ENCODE results near the gene NKIRAS2.
A peak's percentile ranks its signal among the peaks of the same experiment; 100 is the strongest.

NKIRAS2 gene

GRCh38 chr17:42050393-42051012, 30.6 kb downstream of the NKIRAS2 start, which contains the start of gene C17orf113:
TSS of gene C17orf113 (minus strand) at chr17:42050601. CDS start at chr17:42043376, 7,225 bp downstream.
- no peak for DNase-seq (ENCODE audit: low read depth)
- peak within 1 kb of the TSS; percentile 53 for H3K4me3 ChIP-seq (ENCODE audit: low read depth, low read length)

GRCh38 chr17:42051013-42051400, 31.1 kb downstream of the NKIRAS2 start:
- H3K4me3 ChIP-seq (ENCODE audit: low read depth, low read length): no peak overlapping the region
- no peak for DNase-seq (ENCODE audit: low read depth)

DNA sequence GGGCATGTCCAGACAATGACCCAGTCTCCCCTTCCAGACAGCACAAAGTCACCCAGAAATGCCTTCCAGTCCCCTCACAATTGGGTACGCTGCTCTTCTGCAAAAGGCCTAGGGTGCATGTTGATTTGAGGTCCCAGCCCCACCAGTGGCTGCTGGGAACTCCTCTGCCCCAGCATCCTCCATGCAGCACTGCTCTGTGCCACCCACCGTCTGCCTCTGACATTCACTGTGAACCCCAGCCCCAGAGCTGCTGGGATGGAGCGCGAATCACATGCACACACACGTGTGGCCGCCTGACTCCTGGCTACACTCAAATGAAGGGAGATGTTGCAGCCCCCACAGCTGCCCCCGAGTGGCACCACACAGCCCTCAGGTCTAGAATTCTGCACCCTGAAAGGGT, 31.8 kb downstream of the NKIRAS2 start:
- H3K4me3 ChIP-seq (ENCODE audit: low read depth, low read length): no peak overlapping the region
- no peak for DNase-seq (ENCODE audit: low read depth)

DNA sequence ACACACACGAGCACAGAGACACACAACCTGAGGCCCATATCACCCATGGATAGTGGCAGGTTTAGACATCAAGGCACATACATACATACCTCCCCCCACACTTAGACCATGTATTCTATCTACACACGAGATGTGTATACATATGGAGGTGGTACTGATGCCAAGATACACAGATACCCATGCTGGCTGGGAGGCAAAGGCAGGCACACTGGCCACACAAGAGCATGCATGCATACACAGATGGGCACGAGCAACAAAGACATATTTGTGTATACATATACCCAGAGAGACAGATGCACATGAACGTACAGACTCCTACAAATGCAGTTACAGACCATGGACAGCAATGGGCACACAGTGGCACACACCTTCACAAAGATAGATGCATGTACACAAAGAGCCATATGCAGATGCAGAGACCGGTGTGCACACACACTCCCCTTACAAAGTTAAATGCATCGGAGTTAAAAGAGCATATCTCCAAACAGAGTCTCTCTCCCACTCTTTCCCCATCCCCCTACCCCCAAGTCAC, 32.5 kb downstream of the NKIRAS2 start:
- no peak for DNase-seq (ENCODE audit: low read depth)
- no peak overlapping the region for H3K4me3 ChIP-seq (ENCODE audit: low read depth, low read length)

DNA sequence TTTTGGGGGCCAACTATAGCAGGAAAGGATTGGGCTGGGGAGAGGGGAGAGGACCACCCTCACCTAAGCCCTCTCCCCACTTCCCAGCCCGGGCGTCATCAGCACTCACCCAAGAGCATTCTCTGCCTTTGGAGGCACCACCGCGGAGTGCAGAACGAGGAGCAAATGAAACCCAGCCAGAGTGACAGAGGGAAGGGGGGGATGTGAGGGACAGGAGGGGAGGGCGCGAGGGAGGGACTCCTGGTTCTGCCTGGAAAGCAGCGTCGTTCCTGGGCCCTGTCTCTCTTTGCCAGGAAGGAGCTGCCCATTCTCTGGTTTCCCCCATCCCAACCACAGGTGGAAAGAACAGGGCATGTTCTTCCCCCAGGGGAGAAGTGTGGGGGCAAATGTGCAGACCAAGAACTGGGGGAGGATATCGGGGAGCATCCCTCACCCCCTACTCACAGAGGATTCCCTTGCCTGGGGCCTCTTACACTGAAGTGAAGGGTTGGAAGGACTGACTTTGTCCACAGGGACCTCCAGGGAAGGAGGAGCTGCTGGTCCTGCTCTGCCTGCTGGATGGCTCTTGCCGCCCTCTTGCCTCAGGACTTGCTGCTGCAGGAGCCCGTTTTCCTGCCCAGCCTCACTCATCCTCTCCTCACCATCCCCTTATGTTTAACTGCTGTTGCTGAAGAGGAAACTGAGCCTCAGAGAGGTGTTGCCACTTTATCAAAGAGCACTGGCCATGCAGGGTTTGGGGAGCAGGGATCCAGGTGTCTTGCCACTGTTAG, 34.0 kb downstream of the NKIRAS2 start:
- no peak for DNase-seq (ENCODE audit: low read depth)
- H3K4me3 ChIP-seq (ENCODE audit: low read depth, low read length): no peak overlapping the region

DNA sequence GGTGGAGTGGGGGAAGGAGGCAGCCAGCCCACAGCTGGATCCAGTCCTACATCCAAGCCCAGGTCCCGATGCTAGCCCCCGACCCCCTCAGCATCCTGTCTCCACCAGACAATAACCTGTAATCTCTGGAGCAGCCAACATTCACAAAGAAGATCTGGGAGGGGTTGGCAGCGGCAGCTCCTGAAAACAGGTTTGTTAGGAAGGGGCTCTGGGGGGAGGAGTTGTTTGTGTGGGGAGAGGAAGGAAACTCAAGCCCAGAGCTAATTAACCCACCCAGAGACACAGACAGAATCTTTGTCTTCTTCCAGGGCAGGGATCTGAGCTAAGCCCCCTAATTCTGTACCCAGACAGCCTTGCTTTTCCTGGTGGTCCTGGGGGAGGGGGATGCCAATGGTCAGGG, 35.1 kb downstream of the NKIRAS2 start:
- DNase-seq (ENCODE audit: low read depth): no peak
- H3K4me3 ChIP-seq (ENCODE audit: low read depth, low read length): no peak overlapping the region

DNA sequence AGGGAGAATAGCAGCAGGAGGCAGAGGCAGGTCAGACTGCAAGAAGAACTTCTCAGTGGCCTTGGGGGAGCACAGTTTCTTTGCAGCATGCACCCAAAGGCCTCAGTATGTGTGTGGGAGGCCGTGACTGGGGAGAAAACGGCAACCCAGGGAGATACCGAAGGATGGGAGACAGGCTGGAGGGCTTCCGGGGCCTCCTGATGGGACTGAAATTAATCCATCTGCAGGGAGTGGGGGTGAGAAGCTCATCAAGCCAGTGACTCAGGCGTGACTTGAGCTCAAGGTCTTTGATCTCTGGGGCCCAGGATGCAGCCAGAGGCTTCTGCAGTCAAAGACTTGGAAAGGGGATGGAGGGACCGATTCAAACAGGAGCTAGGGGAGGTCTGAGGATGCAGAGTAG, 35.6 kb downstream of the NKIRAS2 start:
- no peak for DNase-seq (ENCODE audit: low read depth)
- no peak overlapping the region for H3K4me3 ChIP-seq (ENCODE audit: low read depth, low read length)

DNA sequence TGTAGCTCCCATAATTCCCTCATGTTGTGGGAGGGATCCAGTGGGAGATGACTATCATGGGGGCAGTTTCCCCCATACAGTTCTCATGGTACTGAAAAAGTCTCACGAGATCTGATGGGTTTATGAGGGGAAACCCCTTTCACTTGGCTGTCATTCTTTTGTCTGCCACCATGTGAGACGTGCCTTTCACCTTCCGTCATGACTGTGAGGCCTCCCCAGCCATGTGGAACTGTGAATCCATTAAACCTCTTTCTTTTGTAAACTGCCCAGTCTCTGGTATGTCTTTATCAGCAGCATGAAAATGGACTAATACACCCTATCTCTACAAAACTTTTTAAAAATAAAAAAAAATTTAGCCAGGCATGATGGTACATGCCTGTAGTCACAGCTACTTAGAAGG, 36.7 kb downstream of the NKIRAS2 start:
- no peak overlapping the region for H3K4me3 ChIP-seq (ENCODE audit: low read depth, low read length)

DNA sequence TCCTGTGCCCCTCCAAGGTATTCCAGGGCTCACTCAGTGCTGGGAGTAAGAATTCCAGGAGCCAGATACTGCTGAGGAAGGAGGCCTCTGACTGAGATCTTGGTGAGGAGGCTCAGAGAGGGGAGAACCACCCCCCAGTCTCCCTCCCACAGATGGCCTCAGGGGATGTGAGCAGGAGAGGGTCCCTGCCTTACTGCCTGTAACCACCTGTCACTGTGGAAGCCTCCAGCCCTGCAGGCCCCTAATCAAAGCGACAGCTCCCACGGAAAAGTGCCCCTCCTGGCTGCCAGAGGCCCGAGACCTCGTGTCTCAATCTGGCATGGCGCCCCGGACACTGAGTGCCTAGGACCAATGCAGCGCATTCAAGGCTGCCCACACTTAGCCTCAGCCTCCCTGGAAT, 38.2 kb downstream of the NKIRAS2 start:
- DNase-seq (ENCODE audit: low read depth): no peak
- no peak overlapping the region for H3K4me3 ChIP-seq (ENCODE audit: low read depth, low read length)

More for the DNA sequence above, 36.7 kb downstream of the NKIRAS2 start:
- no peak for DNase-seq (ENCODE audit: low read depth)

GRCh38 chr17:42059815-42060214, 39.9 kb downstream of the NKIRAS2 start:
- no peak overlapping the region for H3K4me3 ChIP-seq (ENCODE audit: low read depth, low read length)
- no peak for DNase-seq (ENCODE audit: low read depth)

DNA sequence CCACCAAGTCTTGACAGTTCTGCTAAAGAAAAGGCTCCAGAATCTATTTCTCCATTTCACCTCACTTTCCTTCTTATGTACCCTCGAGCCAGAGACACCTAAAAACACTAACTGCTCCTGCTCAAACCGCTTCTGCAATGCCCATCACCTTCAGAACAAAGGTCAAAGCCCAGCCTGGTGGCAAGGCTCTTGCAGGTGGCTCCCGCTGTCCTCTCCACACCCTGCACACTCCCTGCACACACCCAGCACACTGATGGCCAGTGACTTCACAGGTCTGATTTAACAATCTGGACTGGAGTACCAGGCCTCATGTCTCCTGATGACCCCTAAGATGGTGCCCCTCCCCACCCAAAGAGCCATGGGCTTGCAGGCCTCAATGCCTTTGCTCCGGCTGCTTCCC, 40.3 kb downstream of the NKIRAS2 start:
- no peak for DNase-seq (ENCODE audit: low read depth)
- no peak overlapping the region for H3K4me3 ChIP-seq (ENCODE audit: low read depth, low read length)

DNA sequence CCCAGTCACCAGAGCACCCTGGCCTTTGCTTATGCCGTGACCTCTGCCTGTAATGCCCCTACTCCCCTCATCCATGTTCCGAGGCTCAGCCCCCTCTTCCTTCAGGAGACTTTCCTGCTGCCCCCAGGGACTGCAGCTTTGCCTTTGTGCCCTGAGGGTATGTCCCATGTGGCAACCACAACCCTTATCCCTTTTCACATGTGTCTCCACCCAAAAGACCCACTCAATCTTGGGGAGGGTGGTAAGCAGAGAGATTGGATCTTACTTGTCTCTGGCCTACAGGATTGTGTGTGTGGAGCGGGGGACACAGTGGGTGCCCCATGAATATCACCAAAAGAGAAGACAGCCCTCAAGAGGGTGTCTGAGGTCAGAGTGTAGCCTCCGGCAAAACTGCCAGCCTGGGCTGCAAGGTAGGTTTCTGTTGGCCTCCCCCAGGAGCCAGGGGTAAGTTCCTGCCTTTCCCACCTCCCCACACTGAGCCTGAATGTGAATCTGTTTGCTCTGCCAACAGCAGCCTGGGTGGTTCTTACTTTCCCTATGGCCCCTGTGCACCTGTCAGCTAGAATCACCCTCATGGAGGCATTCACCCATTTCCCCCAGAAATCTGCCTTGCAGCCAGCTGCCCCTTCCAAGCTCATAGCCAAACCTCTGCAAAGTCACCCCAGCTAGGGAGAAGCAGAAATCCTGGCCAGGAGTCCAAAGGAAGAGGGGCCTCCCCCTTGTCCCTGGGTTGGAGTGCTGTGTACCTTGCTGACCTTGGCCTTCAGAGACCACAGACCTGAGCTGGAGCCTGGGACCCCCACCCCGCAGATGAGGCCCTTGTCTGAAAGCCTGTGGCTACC, 42.0 kb downstream of the NKIRAS2 start:
- no peak overlapping the region for H3K4me3 ChIP-seq (ENCODE audit: low read depth, low read length)
- DNase-seq (ENCODE audit: low read depth): no peak

DNA sequence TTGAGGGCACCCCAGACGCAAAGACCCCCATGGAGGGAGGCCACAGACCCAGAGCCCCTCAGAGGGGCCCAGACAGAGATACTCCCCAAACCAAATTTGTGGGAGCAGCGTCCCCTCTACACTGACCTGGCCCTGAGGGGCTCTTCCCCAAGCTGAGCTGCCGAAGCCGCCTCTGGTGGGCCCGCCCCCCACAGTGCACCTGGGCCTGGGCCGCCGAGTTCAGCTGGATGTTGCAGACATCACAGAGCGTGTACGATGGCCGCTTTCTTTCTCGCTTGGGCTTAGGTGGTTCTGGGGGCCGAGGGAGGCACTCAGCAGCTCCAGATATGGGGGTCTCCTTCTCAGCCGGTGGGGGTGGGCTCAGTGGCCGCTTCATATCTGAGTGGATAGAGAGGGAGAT, 42.8 kb downstream of the NKIRAS2 start:
- no peak for DNase-seq (ENCODE audit: low read depth)
- no peak overlapping the region for H3K4me3 ChIP-seq (ENCODE audit: low read depth, low read length)

DNA sequence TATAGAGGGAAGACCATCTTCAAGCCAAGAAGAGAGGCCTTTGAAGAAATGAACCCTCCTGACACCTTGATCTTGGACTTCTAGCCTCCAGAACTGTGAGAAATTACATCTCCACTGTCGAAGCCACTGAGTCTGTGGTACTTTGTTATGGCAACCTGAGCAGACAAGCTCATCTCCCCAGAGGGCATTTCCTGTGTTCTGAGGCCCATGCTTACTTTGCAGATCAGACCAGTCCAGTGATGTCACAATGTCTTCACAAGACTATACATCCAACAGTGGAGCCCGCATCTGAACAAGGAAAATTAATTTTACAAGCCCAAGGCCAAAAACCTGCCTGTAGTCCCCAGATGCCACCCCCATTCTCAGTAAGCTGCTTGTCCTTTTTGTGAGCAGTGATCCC, 45.3 kb downstream of the NKIRAS2 start:
- no peak overlapping the region for H3K4me3 ChIP-seq (ENCODE audit: low read depth, low read length)
- DNase-seq (ENCODE audit: low read depth): no peak

DNA sequence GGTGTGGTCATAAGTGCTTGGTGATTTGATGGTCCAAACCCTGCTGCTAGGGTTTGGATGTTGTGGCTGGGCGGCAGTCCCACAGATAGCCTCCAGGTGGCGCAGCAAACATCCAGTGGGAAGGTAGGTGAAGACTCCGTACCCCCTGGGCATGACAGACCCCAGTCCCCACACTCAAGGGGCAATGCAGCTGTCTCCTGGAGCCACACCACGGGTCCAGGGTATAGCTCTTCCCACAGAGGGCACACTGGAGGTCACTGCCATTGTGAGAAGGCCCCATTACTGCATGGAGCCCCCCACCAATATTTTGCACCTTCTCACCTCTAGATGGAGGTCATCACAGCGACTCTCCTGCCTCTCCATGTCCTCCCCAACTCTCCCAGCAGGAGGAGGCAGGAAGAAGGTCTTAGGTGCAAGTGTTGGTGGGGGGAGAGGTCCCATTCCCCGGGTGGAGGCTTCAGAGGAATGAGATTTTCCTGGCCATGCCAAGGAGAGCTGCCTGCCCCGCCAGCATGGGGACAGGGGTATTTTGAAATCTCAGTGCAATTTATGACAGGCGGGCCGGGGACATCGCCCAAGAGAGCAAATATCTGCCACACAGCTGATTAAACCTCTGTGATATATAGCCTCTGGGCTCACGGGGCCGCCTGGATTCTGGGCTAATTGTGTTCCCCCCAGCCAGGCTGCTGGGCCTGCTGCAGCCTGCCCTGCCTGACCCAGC, 47.6 kb downstream of the NKIRAS2 start:
- no peak overlapping the region for H3K4me3 ChIP-seq (ENCODE audit: low read depth, low read length)
- no peak for DNase-seq (ENCODE audit: low read depth)

GRCh38 chr17:42068979-42069378, 49.1 kb downstream of the NKIRAS2 start:
- DNase-seq (ENCODE audit: low read depth): no peak
- H3K4me3 ChIP-seq (ENCODE audit: low read depth, low read length): no peak overlapping the region

- H3K4me3 ChIP-seq (ENCODE audit: low read depth, low read length): no peak overlapping the region
- DNase-seq (ENCODE audit: low read depth): no peak
These were observed 51.9 kb downstream of the NKIRAS2 start for GRCh38 chr17:42071810-42072209.

GRCh38 chr17:42072323-42073187, 52.7 kb downstream of the NKIRAS2 start:
- peak overlapping the region; percentile 21 for H3K4me3 ChIP-seq (ENCODE audit: low read depth, low read length)
- no peak for DNase-seq (ENCODE audit: low read depth)
